IPS DF 4.7 (cell line): ENCODE data around the gene CHST13.
"Not testable (repeated sequence)": the region's sequence is repeated elsewhere in the genome, so short reads cannot be mapped to it uniquely, and the experiment has no call there.

Experiments
- DNase-seq: peaks from one replicate; pipeline ENCODE4 v3.0.0-alpha.2; 2013; ENCODE audit warnings: low spot score; ENCODE audit errors: extremely low read depth

Gene CHST13

GRCh38 chr3:126525853-126526667, 2.1 kb downstream of the CHST13 start:
- DNase-seq: no peak

- DNase-seq: no peak
These were observed 2.7 kb downstream of the CHST13 start for GRCh38 chr3:126526668-126527005.

GRCh38 chr3:126527006-126527405, 3.1 kb downstream of the CHST13 start:
- DNase-seq: no peak

- no peak for DNase-seq
These were observed 3.7 kb downstream of the CHST13 start for GRCh38 chr3:126527455-126528211.

GRCh38 chr3:126528419-126528799, 4.5 kb downstream of the CHST13 start:
- no peak for DNase-seq

GRCh38 chr3:126528800-126529541, 5.0 kb downstream of the CHST13 start:
- DNase-seq: no peak

GRCh38 chr3:126529585-126530170, 5.7 kb downstream of the CHST13 start:
- DNase-seq: no peak

GRCh38 chr3:126530171-126531050, 6.5 kb downstream of the CHST13 start:
- no peak for DNase-seq

GRCh38 chr3:126531051-126531330, 7.0 kb downstream of the CHST13 start:
- no peak for DNase-seq

- no peak for DNase-seq
These were observed 9.6 kb downstream of the CHST13 start for GRCh38 chr3:126533506-126533905.

- DNase-seq: not testable (repeated sequence)
These were observed 10.8 kb downstream of the CHST13 start for GRCh38 chr3:126534716-126535115.

- DNase-seq: no peak
These were observed 11.7 kb downstream of the CHST13 start for GRCh38 chr3:126535636-126536035.

GRCh38 chr3:126536126-126536525, 12.2 kb downstream of the CHST13 start:
- DNase-seq: no peak

GRCh38 chr3:126537116-126537729, 13.3 kb downstream of the CHST13 start:
- no peak for DNase-seq

GRCh38 chr3:126537730-126538281, 13.9 kb downstream of the CHST13 start:
- DNase-seq: no peak

GRCh38 chr3:126538316-126538715, 14.4 kb downstream of the CHST13 start:
- no peak for DNase-seq

GRCh38 chr3:126538966-126539365, 15.0 kb downstream of the CHST13 start:
- no peak for DNase-seq

- DNase-seq: no peak
These were observed 15.7 kb downstream of the CHST13 start for GRCh38 chr3:126539558-126540250.

- no peak for DNase-seq
These were observed 16.4 kb downstream of the CHST13 start for GRCh38 chr3:126540342-126540849.
